B cell (primary cell): Measurements from ENCODE around the gene LRRN3. TPM values are rescaled to one million over a fixed set of nuclear protein-coding genes. Genes with fewer than 3 reads are reported as not detected.

Source experiments
- ATAC-seq: fragments of 200-7000 bp; cut with Tn5 transposase; one replicate; pipeline ENCODE4 v1.10.0; 2021; ENCODE audit warnings: low read depth, mild to moderate bottlenecking, moderate number of reproducible peaks, moderate library complexity
- CTCF ChIA-PET: fragments of 350-600 bp; sonication (Branson Sonifier 250); formaldehyde crosslinking; loops from one replicate; lab custom pipeline; 2021; ENCODE audit warnings: antibody characterized with exemption, inconsistent platforms; lab: Charles Lee
- POLR2A ChIA-PET: fragments of 350-600 bp; sonication (Branson Sonifier 250); formaldehyde crosslinking; loops from one replicate; lab custom pipeline; 2021; ENCODE audit warnings: antibody characterized with exemption; lab: Charles Lee
- DNase-seq: peaks from one replicate; pipeline ENCODE4 v3.0.0; 2013
- H2AFZ ChIP-seq: 2 replicates; pipeline ENCODE4 v1.6.1; 2012; ENCODE audit warnings: mild to moderate bottlenecking, low read depth, low read length; ENCODE audit not compliant: insufficient read depth, poor library complexity, severe bottlenecking
- H3K27ac ChIP-seq, 2 donors: 1 replicate in 1 of 2; 2 replicates in 1 of 2; pipeline ENCODE4 v1.5.1; 2012 to 2013; ENCODE audit warnings: low read length in 2 of 2, mild to moderate bottlenecking in 2 of 2, moderate library complexity in 1 of 2
- H3K27me3 ChIP-seq, 4 experiments: fragments of 200-600 bp in 1 of 4; sonication (generic) in 1 of 4; replicated peaks in 1 of 4; 1 replicate in 2 of 4; 2 replicates in 2 of 4; pipeline versions ENCODE4 v1.6.1 to v1.7.0; 2013 to 2016; ENCODE audit warnings: low read length in 3 of 4, mild to moderate bottlenecking in 2 of 4, mixed read lengths in 1 of 4, moderate library complexity in 1 of 4; ENCODE audit not compliant: insufficient read depth in 4 of 4, control insufficient read depth in 3 of 4; ENCODE audit errors: control extremely low read depth in 1 of 4
- H3K36me3 ChIP-seq, 2 experiments: replicated peaks in 1 of 2; 1 replicate in 1 of 2; 2 replicates in 1 of 2; pipeline versions ENCODE4 v1.6.1 to v1.7.1; 2013; ENCODE audit warnings: low read length in 1 of 2; ENCODE audit not compliant: insufficient read depth in 2 of 2, control insufficient read depth in 1 of 2; ENCODE audit errors: control extremely low read depth in 1 of 2, extremely low read depth in 1 of 2
- H3K4me1 ChIP-seq, 2 donors: fragments of 200-600 bp in 1 of 2; sonication (generic) in 1 of 2; 1 replicate in 1 of 2; 2 replicates in 1 of 2; pipeline versions ENCODE4 v1.5.1 to v1.6.1; 2013 to 2017; ENCODE audit warnings: low read length in 2 of 2; ENCODE audit not compliant: control insufficient read depth in 2 of 2, insufficient read depth in 2 of 2
- H3K4me2 ChIP-seq: replicated peaks from 2 replicates; pipeline ENCODE3; 2012; ENCODE audit warnings: mild to moderate bottlenecking, low read depth, low read length; ENCODE audit not compliant: poor library complexity, severe bottlenecking
- H3K4me3 ChIP-seq, 5 experiments: fragments of 200-600 bp in 1 of 5; sonication (generic) in 1 of 5; 1 replicate in 3 of 5; 2 replicates in 2 of 5; pipeline versions ENCODE4 v1.5.1 to v1.7.0; 2011 to 2016; ENCODE audit warnings: low read length in 4 of 5, mild to moderate bottlenecking in 4 of 5, low read depth in 2 of 5, control low read depth in 1 of 5, moderate library complexity in 1 of 5; ENCODE audit not compliant: insufficient read depth in 1 of 5; ENCODE audit errors: control extremely low read depth in 1 of 5, extremely low read depth in 1 of 5
- H3K79me2 ChIP-seq: fragments of 200-600 bp; sonication (generic); one replicate; pipeline ENCODE4 v1.6.0; 2016; ENCODE audit warnings: low read length; ENCODE audit not compliant: control insufficient read depth, insufficient read depth
- H3K9ac ChIP-seq: fragments of 200-600 bp; sonication (generic); 2 replicates; pipeline ENCODE4 v1.6.1; 2017; ENCODE audit warnings: mild to moderate bottlenecking, low read length, moderate library complexity
- H3K9me3 ChIP-seq, 3 donors: one replicate each; pipeline versions ENCODE4 v1.6.1 to v1.7.1; 2013; ENCODE audit warnings: low read length in 2 of 3; ENCODE audit not compliant: control insufficient read depth in 2 of 3, insufficient read depth in 1 of 3; ENCODE audit errors: control extremely low read depth in 1 of 3
- H4K20me1 ChIP-seq: 2 replicates; pipeline ENCODE4 v1.6.0; 2012; ENCODE audit warnings: mild to moderate bottlenecking, low read length; ENCODE audit not compliant: insufficient read depth, control insufficient read depth, poor library complexity, severe bottlenecking
- H3K27ac Mint-ChIP-seq: one replicate; pipeline ENCODE4 v1.8.0; 2021; ENCODE audit warnings: mixed read lengths
- H3K27me3 Mint-ChIP-seq: one replicate; pipeline ENCODE4 v1.8.0; 2021; ENCODE audit warnings: mixed read lengths
- H3K4me1 Mint-ChIP-seq: one replicate; pipeline ENCODE4 v1.8.0; 2021; ENCODE audit warnings: mixed read lengths
- H3K4me3 Mint-ChIP-seq: one replicate; pipeline ENCODE4 v1.8.0; 2021; ENCODE audit warnings: mixed read lengths
- H3K9me3 Mint-ChIP-seq: one replicate; pipeline ENCODE4 v1.8.0; 2022; ENCODE audit warnings: mixed read lengths; ENCODE audit not compliant: insufficient read depth
- EZH2 ChIP-seq: IDR thresholded peaks from 2 replicates; pipeline ENCODE4 v1.6.1; 2012; ENCODE audit warnings: borderline replicate concordance, low read depth, mild to moderate bottlenecking, moderate library complexity, low read length; ENCODE audit not compliant: insufficient read depth, poor library complexity, severe bottlenecking
- WGBS: methylation state at CpG from one replicate; pipeline ENCODE4 v1.1.5; 2013; ENCODE audit warnings: missing lambda C conversion rate; ENCODE audit not compliant: insufficient coverage; 5-methylcytosine and 5-hydroxymethylcytosine counted together
- intact Hi-C: fragments of 100-400 bp; cut with micrococcal nuclease; formaldehyde crosslinking; loops from one replicate; pipeline ENCODE4 v1.10.0; 2022
- polyA plus RNA-seq: library from polyadenylated mRNA; depleted of rRNA; stranded (reverse); fragments of >200 nt; gene quantifications from 2 replicates; pipeline ENCODE4 v1.2.3, GENCODE V29; 2012
- total RNA-seq, 2 donors: library from RNA; stranded (reverse); fragments of 120-200 nt in 1 of 2; gene quantifications; 1 replicate in 1 of 2; 2 replicates in 1 of 2; pipeline versions ENCODE4 v1.2.3 to v1.2.4, GENCODE V29; 2013 to 2022
- TF ChIP-seq, protein P1 (sequence below): fragments of 200-600 bp; IDR thresholded peaks from one replicate; pipeline ENCODE4 v1.8.0; 2022; ENCODE audit warnings: antibody characterized with exemption, mild to moderate bottlenecking

Gene LRRN3
- total and polyA plus RNA-seq, 2 donors (not counting 1 experiment from before 2014, with no cell fraction given), result 0.03 to 0.20 TPM

DNA sequence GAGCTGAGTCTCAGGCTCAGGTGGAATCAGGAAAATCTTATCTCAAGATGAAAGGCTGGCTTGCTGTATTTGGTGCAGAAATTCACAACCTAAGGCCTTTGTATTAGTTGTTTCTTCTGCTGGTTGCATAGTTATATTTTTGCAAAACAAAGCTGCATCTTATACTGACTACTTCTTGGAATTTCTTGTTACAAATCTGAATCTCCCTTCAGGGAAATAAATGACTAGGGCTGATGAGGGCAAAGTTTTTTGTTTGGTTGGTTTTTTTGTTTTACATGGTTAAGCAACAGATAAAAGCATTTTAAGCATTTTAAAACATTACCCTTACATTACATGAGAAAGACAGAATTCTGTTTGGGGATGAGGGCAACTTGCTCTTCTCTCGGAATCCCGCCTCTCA, 13.9 kb upstream of the LRRN3 start:
- Histone ChIP-seq H3K4me3 (no peak overlapping the region), H3K27ac (no peak overlapping the region), H3K9me3 (no peaks in the 10 kb centered on the region), H4K20me1 (no peaks in the 10 kb centered on the region), H2AFZ (no peak overlapping the region), H3K27me3 (no peaks in the 10 kb centered on the region), H3K36me3 (no peaks in the 10 kb centered on the region), H3K4me1 (peaks cover 0 to 4% of the 10 kb centered on the region in 2 donors), H3K4me2 (no peak overlapping the region), H3K79me2 (no peaks in the 10 kb centered on the region), H3K9ac (no peak overlapping the region)
- WGBS, result no CpG with 5 or more reads among the region's 2 CpGs
- CTCF ChIA-PET, result no interaction called here
- POLR2A ChIA-PET, result no interaction called here
- no peaks in the 10 kb centered on the region for H3K9me3 Mint-ChIP-seq
- intact Hi-C loops, result no loop called here
- H3K27me3 Mint-ChIP-seq, result no peaks in the 10 kb centered on the region
- ATAC-seq, result no peak
- DNase-seq, result no peak
- no peak overlapping the region for H3K4me3 Mint-ChIP-seq
- H3K27ac Mint-ChIP-seq, result no peak overlapping the region
- peaks cover 10% of the 10 kb centered on the region for H3K4me1 Mint-ChIP-seq
- TF ChIP-seq EZH2, result no peak
- TF ChIP-seq, protein P1, sequence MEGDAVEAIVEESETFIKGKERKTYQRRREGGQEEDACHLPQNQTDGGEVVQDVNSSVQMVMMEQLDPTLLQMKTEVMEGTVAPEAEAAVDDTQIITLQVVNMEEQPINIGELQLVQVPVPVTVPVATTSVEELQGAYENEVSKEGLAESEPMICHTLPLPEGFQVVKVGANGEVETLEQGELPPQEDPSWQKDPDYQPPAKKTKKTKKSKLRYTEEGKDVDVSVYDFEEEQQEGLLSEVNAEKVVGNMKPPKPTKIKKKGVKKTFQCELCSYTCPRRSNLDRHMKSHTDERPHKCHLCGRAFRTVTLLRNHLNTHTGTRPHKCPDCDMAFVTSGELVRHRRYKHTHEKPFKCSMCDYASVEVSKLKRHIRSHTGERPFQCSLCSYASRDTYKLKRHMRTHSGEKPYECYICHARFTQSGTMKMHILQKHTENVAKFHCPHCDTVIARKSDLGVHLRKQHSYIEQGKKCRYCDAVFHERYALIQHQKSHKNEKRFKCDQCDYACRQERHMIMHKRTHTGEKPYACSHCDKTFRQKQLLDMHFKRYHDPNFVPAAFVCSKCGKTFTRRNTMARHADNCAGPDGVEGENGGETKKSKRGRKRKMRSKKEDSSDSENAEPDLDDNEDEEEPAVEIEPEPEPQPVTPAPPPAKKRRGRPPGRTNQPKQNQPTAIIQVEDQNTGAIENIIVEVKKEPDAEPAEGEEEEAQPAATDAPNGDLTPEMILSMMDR, result no peak

- no peaks in the 10 kb centered on the region for H3K79me2 ChIP-seq
- TF ChIP-seq, protein P1, result no peak
- no peak for TF ChIP-seq EZH2
Observed at GRCh38 chr7:111080495-111081105, 10.3 kb upstream of the LRRN3 start.

More at GRCh38 chr7:111080495-111081105, 10.3 kb upstream of the LRRN3 start:
- ATAC-seq, result no peak
- Histone ChIP-seq H3K4me1 (peaks cover 12 to 31% of the 10 kb centered on the region in 2 donors), H3K27me3 (no peaks in the 10 kb centered on the region), H3K9me3 (no peaks in the 10 kb centered on the region), H3K4me2 (no peak overlapping the region), H3K36me3 (no peaks in the 10 kb centered on the region), H2AFZ (no peak overlapping the region), H3K27ac (no peak overlapping the region), H3K4me3 (no peak overlapping the region), H3K9ac (no peak overlapping the region), H4K20me1 (no peaks in the 10 kb centered on the region)
- WGBS, result no CpG with 5 or more reads among the region's 1 CpG
- no peaks in the 10 kb centered on the region for H3K27me3 Mint-ChIP-seq
- no peak overlapping the region for H3K27ac Mint-ChIP-seq
- H3K4me1 Mint-ChIP-seq, result peaks cover 35% of the 10 kb centered on the region
- DNase-seq, result no peak
- peaks cover 2% of the 10 kb centered on the region for H3K9me3 Mint-ChIP-seq
- H3K4me3 Mint-ChIP-seq, result no peak overlapping the region
- intact Hi-C loops, result loop anchor here (5.0 to 10.0 kb wide), 2 partner anchors 484 to 657 kb away; partner anchors contain the start of gene IMMP2L
- POLR2A ChIA-PET, result no interaction called here
- CTCF ChIA-PET, result interaction anchor here (1.4 kb wide), 1 partner anchor 19 kb away, joined by 4 read pairs; no protein-coding TSS in a partner anchor
